ENCODE data around the gene ADAMTS4. TPM values are rescaled to one million over a fixed set of nuclear protein-coding genes. Genes with fewer than 3 reads are reported as not detected.

The ADAMTS4 gene
- total and polyA plus RNA-seq, 12 donors, result 1.7 to 86.1 (median 13.2) TPM

GRCh38 chr1:161162052-161162451 lies 36.8 kb downstream of the ADAMTS4 start:
- ATAC-seq (no peak), DNase-seq (no peak)
- H3K27me3 ChIP-seq, result no peaks in the 10 kb centered on the region
- H3K4me3 ChIP-seq, result no peak overlapping the region
- H3K27ac ChIP-seq, result no peak overlapping the region
- no peak for TF ChIP-seq CTCF (IDR thresholded peaks at IDR 0.05)
- no peaks in the 10 kb centered on the region for H3K9me3 ChIP-seq
- H3K4me1 ChIP-seq, result peaks cover 11 to 48% (median 42%) of the 10 kb centered on the region in 9 donors
- intact Hi-C loops (cut with DNase I), result no loop called here
- WGBS, 2 donors, result 53 to 56% methylated on average over 7 of the region's 7 CpGs
- H3K36me3 ChIP-seq, result peaks cover 0 to 61% (median 5%) of the 10 kb centered on the region in 9 donors

GRCh38 chr1:161161652-161162051 lies 37.2 kb downstream of the ADAMTS4 start:
- no peak for ATAC-seq
- no peak for TF ChIP-seq CTCF (IDR thresholded peaks at IDR 0.05)
- intact Hi-C loops (cut with DNase I), result no loop called here
- H3K4me3 ChIP-seq, result no peak overlapping the region
- DNase-seq, result no peak
- peaks cover 0 to 65% (median 5%) of the 10 kb centered on the region in 9 donors for H3K36me3 ChIP-seq
- H3K9me3 ChIP-seq, result no peaks in the 10 kb centered on the region
- H3K27me3 ChIP-seq, result no peaks in the 10 kb centered on the region
- WGBS, 2 donors, result 80 to 85% methylated on average over 5 of the region's 5 CpGs
- no peak overlapping the region for H3K27ac ChIP-seq
- peaks cover 8 to 44% (median 38%) of the 10 kb centered on the region in 9 donors for H3K4me1 ChIP-seq

DNA sequence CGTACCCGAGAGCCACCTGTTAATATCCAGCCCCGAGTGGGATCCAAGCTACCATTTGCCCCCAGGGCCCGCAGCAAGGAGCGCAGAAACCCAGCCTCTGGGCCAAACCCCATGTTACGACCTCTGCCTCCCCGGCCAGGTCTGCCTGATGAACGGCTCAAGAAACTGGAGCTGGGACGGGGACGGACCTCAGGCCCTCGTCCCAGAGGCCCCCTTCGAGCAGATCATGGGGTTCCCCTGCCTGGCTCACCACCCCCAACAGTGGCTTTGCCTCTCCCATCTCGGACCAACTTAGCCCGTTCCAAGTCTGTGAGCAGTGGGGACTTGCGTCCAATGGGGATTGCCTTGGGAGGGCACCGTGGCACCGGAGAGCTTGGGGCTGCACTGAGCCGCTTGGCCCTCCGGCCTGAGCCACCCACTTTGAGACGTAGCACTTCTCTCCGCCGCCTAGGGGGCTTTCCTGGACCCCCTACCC lies 38.1 kb downstream of the ADAMTS4 start:
- no peak for TF ChIP-seq CTCF (IDR thresholded peaks at IDR 0.05)
- Histone ChIP-seq H3K9me3 (no peaks in the 10 kb centered on the region), H3K36me3 (peaks cover 0 to 66% (median 5%) of the 10 kb centered on the region in 9 donors), H3K27ac (no peak overlapping the region), H3K27me3 (no peaks in the 10 kb centered on the region), H3K4me3 (peak overlapping the region in 3 of 10 donors; percentile 85 to 96 (median 96)), H3K4me1 (peaks cover 8 to 43% (median 36%) of the 10 kb centered on the region in 9 donors)
- DNase-seq, result no peak
- intact Hi-C loops (cut with DNase I), result no loop called here
- ATAC-seq, result no peak
- 95 to 96% methylated on average over 22 of the region's 22 CpGs for WGBS, 2 donors

DNA sequence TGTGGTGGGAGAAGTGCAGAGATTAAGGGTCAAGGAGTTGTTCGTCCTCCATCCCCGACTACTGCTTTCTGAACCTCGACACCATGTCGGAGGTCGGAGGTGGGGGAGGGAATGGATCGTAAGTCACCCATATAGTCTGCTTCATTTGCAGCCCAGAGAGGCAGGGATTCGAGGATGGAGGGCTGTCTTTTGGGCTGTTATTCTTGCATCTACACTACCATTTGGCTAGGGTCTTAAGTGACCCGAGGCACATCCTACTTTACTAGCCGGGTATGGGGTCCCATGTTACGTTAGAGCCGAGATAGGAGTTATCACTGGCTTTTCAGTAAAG lies 39.0 kb downstream of the ADAMTS4 start:
- no peak for TF ChIP-seq CTCF (IDR thresholded peaks at IDR 0.05)
- intact Hi-C loops (cut with DNase I), result no loop called here
- 6 to 7% methylated on average over 11 of the region's 11 CpGs for WGBS, 2 donors
- Histone ChIP-seq H3K4me1 (peaks cover 5 to 40% (median 29%) of the 10 kb centered on the region in 9 donors), H3K27me3 (no peaks in the 10 kb centered on the region), H3K36me3 (peaks cover 0 to 64% (median 5%) of the 10 kb centered on the region in 9 donors), H3K27ac (peak overlapping the region in 9 of 10 donors; percentile 71 to 95 (median 91)), H3K4me3 (peak overlapping the region; percentile 55 to 99 (median 96)), H3K9me3 (no peaks in the 10 kb centered on the region)
- DNase-seq (no peak), ATAC-seq (no peak)

Measured in heart right ventricle (tissue), 16 donors.